ENCODE data around the gene RAB38.

Gene RAB38

DNA sequence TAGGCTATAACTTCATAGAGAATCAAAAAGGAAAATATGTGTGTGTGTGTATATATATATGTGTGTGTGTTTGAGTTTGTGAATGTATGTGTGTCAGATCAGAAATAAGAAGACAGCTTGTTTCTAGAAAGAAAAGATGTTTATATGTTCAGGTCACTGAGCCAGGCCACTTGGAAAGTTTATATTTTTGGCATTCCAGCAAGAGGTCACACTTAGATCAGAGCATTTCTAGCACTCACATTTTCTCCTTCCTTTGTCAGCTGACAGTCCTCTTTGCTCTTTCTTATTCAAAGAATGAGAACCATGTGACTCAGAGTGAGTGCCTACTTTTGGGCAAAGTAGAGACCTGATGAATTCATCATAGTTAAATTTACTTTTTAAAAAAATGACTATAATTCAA lies 22.9 kb downstream of the RAB38 start:
- Mint-ChIP-seq H3K27me3 (peaks cover 7% of the 10 kb centered on the region), H3K27ac (no peak overlapping the region), H3K36me3 (peaks cover 4% of the 10 kb centered on the region), H3K4me1 (ENCODE audit: low read depth) (no peaks in the 10 kb centered on the region), H3K4me3 (no peak overlapping the region), H3K9me3 (ENCODE audit: low read depth) (peaks cover 15% of the 10 kb centered on the region)

DNA sequence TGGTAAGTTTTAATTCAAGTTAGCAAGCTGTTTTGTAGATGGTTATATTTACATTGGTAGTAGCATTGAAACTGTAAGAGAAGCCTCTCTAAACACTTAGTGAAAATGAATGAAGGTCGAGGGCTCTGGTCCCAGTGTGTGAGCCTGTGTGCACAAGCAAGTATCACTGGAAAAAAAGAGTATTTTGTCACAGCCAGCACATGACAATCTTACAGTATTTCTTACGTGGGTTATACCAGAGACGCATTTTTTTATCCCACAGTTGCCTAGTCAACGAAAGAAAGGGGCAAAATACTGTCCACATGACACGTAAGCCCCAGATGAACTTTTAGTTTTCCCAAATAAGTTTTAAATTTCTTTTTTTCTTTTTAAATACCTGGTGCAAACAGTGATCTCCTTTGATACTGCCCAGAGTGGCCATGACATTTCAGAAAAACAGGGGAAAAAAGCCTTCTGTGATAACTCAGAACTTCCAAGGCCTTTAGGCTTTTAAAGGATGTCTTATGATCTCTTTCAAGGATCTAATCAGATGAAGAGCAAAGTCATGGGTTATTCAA lies 23.5 kb downstream of the RAB38 start:
- no peak overlapping the region for H3K4me3 Mint-ChIP-seq
- H3K9me3 Mint-ChIP-seq (ENCODE audit: low read depth): peaks cover 15% of the 10 kb centered on the region
- H3K27me3 Mint-ChIP-seq: peaks cover 7% of the 10 kb centered on the region
- H3K27ac Mint-ChIP-seq: no peak overlapping the region
- no peaks in the 10 kb centered on the region for H3K4me1 Mint-ChIP-seq (ENCODE audit: low read depth)
- H3K36me3 Mint-ChIP-seq: peaks cover 4% of the 10 kb centered on the region

DNA sequence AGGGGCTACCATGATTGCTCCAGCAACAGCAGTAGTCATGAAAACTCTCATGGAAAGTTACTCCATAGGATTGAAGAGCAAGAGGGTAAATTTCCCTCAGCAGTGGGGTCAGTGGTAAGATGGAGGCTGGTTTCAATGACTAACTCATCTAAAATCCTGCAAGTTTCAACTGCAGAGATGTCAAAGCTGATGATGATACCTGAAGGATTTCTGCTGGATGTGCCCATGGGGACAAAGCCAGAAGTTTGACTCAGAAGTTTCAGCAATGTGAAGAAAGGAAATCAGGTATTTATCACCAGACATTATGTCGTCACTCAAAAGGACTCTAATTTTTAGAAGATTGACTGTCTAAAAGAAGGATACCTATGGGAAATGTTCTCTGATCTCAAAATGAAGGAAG lies 29.1 kb downstream of the RAB38 start:
- Mint-ChIP-seq H3K27ac (no peak overlapping the region), H3K4me1 (ENCODE audit: low read depth) (no peaks in the 10 kb centered on the region), H3K27me3 (no peaks in the 10 kb centered on the region), H3K4me3 (no peak overlapping the region), H3K36me3 (no peaks in the 10 kb centered on the region), H3K9me3 (ENCODE audit: low read depth) (no peaks in the 10 kb centered on the region)

DNA sequence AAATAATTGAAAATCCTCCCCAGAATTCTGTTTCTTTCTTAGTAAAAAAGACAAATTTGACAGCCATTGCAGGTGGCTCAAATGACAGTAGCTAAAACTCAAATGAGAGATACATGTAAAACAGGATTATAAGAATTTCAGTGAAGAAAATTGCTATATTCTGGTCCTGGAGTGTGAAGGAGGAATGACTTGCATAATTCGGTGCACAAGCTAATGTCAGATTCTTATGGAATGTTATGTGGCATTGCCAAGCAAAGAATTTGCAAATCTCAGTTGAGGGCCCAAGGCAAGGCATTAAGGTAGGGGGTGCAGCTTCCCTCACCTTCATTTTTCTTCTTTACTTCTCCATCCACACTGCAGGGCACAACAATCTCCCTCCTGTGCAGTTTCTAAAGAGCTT lies 35.4 kb downstream of the RAB38 start:
- Mint-ChIP-seq H3K27me3 (no peaks in the 10 kb centered on the region), H3K27ac (no peak overlapping the region), H3K36me3 (no peaks in the 10 kb centered on the region), H3K4me1 (ENCODE audit: low read depth) (no peaks in the 10 kb centered on the region), H3K9me3 (ENCODE audit: low read depth) (no peaks in the 10 kb centered on the region), H3K4me3 (no peak overlapping the region)

DNA sequence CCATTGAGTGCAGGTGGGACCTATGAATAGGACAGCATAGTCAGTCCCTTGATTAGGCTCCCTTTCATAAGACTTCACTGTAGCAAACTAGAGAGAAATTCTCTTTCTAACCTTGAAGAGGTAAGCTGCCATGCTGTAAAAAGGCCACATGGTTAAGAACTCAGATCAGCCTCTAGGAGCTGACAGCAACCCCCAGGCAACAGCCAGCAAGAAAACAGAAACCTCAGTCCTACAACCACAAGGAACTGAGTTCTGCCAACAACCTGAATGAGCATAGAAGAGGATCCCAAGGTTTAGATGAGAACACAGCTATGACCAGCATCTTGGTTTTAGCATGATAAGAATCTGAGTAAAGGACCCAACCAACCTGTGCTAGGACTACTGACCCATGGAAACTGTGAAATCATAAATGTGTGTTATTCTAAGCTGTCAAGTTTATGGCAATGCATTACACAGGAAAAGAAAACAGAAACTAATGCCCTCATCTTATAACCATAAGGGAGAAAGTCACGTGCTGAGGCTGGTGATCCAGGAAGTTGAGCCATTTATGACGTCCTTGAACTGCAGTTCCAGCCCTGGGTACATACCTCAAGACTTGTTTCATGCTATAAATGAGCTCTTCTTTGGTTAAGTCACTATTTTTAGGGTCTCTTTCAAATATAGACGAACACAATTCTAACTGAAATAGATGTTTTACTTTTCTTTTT lies 43.3 kb downstream of the RAB38 start:
- Mint-ChIP-seq H3K27me3 (peaks cover 3% of the 10 kb centered on the region), H3K4me1 (ENCODE audit: low read depth) (no peaks in the 10 kb centered on the region), H3K4me3 (no peak overlapping the region), H3K9me3 (ENCODE audit: low read depth) (peaks cover 4% of the 10 kb centered on the region), H3K27ac (no peak overlapping the region), H3K36me3 (peaks cover 2% of the 10 kb centered on the region)

DNA sequence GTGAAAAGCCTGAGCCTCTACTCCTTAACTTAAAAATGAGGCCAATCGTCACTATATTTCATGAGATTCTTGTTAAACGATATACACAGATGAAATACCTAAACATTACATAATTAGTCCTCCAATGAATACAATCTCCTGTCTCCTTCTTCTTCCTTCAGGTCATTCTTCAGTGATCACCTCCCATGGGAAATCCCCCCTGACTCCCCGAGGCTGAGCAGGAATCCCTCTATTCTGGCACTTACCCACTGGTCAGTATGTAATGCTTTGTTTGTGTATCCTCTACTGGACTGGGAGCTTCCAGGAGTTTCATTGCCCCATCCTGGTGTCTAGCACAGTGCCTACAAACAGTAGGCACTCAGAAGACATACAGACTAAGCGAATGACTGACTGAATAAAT lies 52.3 kb downstream of the RAB38 start:
- H3K9me3 Mint-ChIP-seq (ENCODE audit: low read depth): no peaks in the 10 kb centered on the region
- H3K4me3 Mint-ChIP-seq: no peak overlapping the region
- no peak overlapping the region for H3K27ac Mint-ChIP-seq
- no peaks in the 10 kb centered on the region for H3K36me3 Mint-ChIP-seq
- no peaks in the 10 kb centered on the region for H3K4me1 Mint-ChIP-seq (ENCODE audit: low read depth)
- H3K27me3 Mint-ChIP-seq: peaks cover 2% of the 10 kb centered on the region

DNA sequence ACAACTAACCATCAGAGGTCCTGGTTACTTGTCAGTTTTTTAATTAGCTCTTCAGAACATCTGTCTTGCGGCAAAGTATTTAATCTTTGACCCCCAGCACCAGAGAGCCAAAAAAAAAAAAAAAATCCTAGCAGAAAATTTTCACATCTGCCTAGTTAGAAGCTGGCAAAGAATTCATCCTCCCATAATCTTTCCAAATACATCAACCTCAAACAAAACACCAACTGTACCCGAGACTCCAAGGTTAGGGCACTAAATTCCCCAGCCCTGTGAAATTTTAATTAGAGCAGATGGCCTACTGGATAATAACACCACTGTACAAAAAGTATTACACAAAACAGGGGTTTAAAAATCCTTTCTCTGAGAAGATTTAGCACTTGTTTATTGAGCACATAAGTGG lies 55.7 kb downstream of the RAB38 start:
- H3K4me3 Mint-ChIP-seq: no peak overlapping the region
- peaks cover 2% of the 10 kb centered on the region for H3K27me3 Mint-ChIP-seq
- no peaks in the 10 kb centered on the region for H3K4me1 Mint-ChIP-seq (ENCODE audit: low read depth)
- H3K36me3 Mint-ChIP-seq: no peaks in the 10 kb centered on the region
- no peak overlapping the region for H3K27ac Mint-ChIP-seq
- no peaks in the 10 kb centered on the region for H3K9me3 Mint-ChIP-seq (ENCODE audit: low read depth)

DNA sequence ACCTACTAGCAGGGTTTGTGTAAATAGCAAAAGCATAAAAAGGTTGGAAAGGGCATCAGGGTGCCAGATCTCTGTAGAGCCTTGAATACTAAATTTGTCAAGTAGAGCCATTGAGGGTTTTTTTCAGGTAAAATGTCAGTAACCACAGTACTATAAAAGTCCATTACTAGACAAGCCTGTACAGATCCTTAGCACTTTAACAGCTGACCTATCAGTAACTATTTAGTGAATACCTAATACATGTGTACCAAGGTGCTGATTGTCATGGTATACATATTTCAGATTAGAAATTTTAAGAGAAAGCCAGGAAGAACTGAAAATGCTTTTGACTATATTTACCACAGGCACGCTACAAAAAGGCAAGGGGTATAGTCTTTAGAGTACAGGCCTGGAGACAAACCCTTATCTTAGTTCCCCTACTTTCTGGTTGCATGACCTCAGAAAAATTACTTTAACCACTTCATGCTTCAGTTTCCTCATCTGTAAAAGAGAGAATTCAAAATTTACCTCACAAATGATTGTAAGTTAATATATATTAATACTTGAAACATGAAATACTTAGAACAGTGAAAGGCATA lies 57.9 kb downstream of the RAB38 start:
- Mint-ChIP-seq H3K4me3 (no peak overlapping the region), H3K36me3 (no peaks in the 10 kb centered on the region), H3K27ac (no peak overlapping the region), H3K27me3 (no peaks in the 10 kb centered on the region), H3K4me1 (ENCODE audit: low read depth) (no peaks in the 10 kb centered on the region), H3K9me3 (ENCODE audit: low read depth) (no peaks in the 10 kb centered on the region)

DNA sequence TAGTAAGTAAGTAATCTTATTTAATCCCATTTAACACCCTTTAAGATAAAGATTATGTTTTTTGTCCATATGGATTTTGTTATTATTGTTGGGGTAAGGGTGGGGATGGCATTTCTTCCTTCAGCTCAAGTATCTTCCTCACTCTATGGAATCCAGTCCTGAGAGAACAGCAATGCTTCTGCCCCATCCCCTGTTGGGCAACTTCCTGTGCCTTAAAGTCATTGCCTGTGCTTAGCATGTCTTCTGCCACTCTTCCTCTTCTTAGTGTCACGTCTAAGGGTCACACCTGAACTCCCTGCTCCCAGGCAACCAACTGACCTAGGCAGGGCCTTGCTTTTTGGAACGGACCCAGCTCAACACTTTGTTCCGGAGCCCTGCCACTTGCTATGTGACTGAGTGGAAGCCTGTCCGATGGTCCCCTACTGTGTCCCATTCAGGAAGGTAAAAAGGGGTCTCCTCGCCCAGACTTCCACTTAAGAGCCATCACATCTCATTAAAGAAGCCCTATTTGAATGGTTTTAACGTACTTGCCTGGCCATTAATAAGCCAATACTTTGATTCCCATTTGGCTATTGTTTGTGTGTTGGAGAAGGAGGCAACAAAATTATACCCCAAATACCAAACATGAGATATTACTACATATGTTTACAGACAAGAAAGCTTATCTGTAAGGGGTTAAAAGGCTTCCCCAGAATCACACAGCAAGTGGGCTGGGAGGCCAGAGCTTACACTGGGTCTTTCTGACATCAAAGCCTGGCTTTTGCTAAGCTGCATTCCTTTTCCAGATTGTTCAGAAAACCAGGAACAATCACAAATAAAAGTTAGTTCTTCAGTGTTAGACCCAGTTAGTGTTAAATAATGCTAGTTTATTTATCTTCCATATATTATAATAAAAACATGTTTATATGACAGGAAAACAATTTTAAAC lies 59.2 kb downstream of the RAB38 start:
- H3K36me3 Mint-ChIP-seq: no peaks in the 10 kb centered on the region
- no peak overlapping the region for H3K27ac Mint-ChIP-seq
- H3K4me3 Mint-ChIP-seq: no peak overlapping the region
- H3K4me1 Mint-ChIP-seq (ENCODE audit: low read depth): no peaks in the 10 kb centered on the region
- no peaks in the 10 kb centered on the region for H3K9me3 Mint-ChIP-seq (ENCODE audit: low read depth)
- H3K27me3 Mint-ChIP-seq: no peaks in the 10 kb centered on the region

DNA sequence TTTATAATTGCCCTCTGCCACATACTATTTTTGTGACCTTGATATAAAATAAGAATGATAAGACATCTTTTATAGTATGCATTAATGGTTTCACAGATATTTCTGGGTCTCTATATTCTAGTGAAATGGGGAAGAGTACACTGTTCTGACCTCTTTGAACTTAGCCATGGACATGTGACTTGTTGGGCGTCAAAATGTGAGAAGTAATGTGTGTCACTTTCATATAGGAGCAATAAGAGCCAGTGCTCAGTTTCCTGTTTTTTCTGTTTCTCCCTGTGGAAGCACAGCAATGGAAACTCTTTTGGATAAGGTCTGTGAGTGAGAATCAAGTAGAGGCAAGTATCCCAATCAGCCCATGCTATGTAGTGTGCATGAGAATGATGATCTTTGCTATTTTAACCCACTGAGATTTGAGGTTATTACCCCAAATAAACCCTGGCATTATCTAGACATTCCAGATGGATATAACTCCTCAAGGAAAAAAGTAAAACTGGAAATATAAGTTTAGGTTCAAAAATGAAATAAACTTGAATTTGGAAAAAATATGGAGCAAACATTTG lies 60.7 kb downstream of the RAB38 start:
- no peaks in the 10 kb centered on the region for H3K36me3 Mint-ChIP-seq
- no peaks in the 10 kb centered on the region for H3K4me1 Mint-ChIP-seq (ENCODE audit: low read depth)
- H3K4me3 Mint-ChIP-seq: no peak overlapping the region
- no peaks in the 10 kb centered on the region for H3K9me3 Mint-ChIP-seq (ENCODE audit: low read depth)
- H3K27ac Mint-ChIP-seq: no peak overlapping the region
- H3K27me3 Mint-ChIP-seq: no peaks in the 10 kb centered on the region

DNA sequence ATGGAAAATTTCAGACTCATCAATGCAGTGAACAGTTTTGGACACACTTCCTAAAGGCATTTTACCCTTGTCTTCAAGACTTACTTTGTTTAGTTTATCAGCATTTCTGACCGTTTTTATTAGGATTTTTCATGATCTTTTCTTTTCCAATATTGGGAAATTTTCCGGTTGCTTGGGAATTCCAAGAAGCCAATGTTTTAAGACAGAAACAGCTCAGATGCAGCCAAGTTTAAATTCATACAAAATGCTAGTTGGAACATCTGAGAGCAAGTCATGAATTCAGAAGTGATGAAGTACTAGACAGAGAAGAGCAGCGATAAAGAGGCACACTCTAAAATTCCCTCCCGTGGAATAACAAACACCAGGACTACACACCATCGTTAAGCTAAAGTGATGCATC lies 68.6 kb downstream of the RAB38 start:
- H3K36me3 Mint-ChIP-seq: no peaks in the 10 kb centered on the region
- H3K27ac Mint-ChIP-seq: no peak overlapping the region
- no peaks in the 10 kb centered on the region for H3K9me3 Mint-ChIP-seq (ENCODE audit: low read depth)
- no peak overlapping the region for H3K4me3 Mint-ChIP-seq
- H3K27me3 Mint-ChIP-seq: peaks cover 7% of the 10 kb centered on the region
- no peaks in the 10 kb centered on the region for H3K4me1 Mint-ChIP-seq (ENCODE audit: low read depth)

DNA sequence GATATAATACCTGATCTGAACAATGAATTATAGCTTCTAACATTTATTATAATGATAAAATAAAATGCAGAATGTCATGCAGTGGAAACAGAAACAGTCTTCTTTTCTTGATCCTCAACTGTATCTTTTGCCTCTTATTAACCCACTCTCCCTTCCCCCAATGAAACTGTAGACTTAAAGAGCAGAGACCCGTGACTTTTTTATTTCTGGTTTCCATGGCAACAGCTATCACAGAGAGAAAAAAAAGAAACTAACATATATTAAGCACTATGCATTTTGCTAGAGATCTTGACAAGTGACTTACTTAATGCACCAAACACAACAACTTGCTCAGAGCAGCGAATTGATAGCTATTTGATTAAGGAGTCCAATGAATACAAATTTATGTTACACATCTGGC lies 69.3 kb downstream of the RAB38 start:
- H3K36me3 Mint-ChIP-seq: no peaks in the 10 kb centered on the region
- H3K9me3 Mint-ChIP-seq (ENCODE audit: low read depth): no peaks in the 10 kb centered on the region
- no peaks in the 10 kb centered on the region for H3K4me1 Mint-ChIP-seq (ENCODE audit: low read depth)
- H3K27me3 Mint-ChIP-seq: peaks cover 7% of the 10 kb centered on the region
- no peak overlapping the region for H3K27ac Mint-ChIP-seq
- H3K4me3 Mint-ChIP-seq: no peak overlapping the region

DNA sequence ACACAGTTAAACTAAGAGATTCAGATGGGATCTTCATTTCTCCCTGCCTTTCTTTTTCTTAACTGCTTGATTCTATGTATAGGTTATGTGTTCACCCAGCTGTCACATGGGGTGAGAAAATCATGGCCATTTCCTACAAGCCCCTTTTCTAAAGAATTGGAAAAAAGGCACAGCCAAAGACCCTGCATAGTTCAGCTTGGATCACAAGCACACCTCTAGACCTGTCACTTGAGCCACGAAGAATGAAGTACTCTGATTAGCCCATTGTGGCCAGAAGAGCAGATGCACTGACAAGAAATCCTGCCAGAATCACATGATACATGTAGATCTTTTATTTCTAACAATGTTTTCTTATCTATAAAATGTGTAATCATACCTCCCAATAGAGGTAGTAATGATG lies 69.7 kb downstream of the RAB38 start:
- Mint-ChIP-seq H3K4me1 (ENCODE audit: low read depth) (no peaks in the 10 kb centered on the region), H3K27ac (no peak overlapping the region), H3K9me3 (ENCODE audit: low read depth) (no peaks in the 10 kb centered on the region), H3K4me3 (no peak overlapping the region), H3K36me3 (no peaks in the 10 kb centered on the region), H3K27me3 (peaks cover 7% of the 10 kb centered on the region)

DNA sequence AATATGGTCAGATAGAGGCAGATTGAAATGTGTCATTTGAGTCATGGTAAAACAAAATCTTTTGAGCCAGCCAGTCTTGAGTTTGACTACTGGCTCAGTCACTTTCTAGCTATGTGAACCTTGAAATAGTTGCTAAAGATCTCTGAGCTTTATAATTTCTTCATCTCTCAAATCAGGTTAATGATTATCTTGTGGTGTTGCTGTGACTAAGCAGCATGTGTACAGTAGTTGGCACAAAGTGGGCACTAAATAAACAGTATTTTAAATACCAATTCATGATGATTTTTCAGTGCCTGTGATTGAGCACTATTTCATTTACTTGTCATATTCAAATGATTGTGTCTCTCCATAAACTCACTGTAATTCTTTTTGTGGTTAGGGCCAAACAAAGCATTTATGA lies 70.8 kb downstream of the RAB38 start:
- H3K4me1 Mint-ChIP-seq (ENCODE audit: low read depth): no peaks in the 10 kb centered on the region
- H3K4me3 Mint-ChIP-seq: no peak overlapping the region
- H3K27me3 Mint-ChIP-seq: peaks cover 10% of the 10 kb centered on the region
- no peaks in the 10 kb centered on the region for H3K36me3 Mint-ChIP-seq
- no peak overlapping the region for H3K27ac Mint-ChIP-seq
- no peaks in the 10 kb centered on the region for H3K9me3 Mint-ChIP-seq (ENCODE audit: low read depth)

Data from activated naive CD8-positive, alpha-beta T cell (primary cell).